Measurements from ENCODE around the gene AKR1B1. TPM values are rescaled to one million over a fixed set of nuclear protein-coding genes. Genes with fewer than 3 reads are reported as not detected.

Gene AKR1B1
- total and polyA plus RNA-seq, 2 donors (not counting 1 experiment from before 2014, with no cell fraction given): 170 to 213 TPM

- H3K9ac ChIP-seq (ENCODE audit: insufficient read depth, low read length): no peak overlapping the region
- no peak overlapping the region for H3K4me2 ChIP-seq (ENCODE audit: extremely low read depth, insufficient read depth, low read length)
- DNase-seq (ENCODE audit: low read depth in 2 of 2): peak in 1 of 2 donors; percentile 37
- H2AFZ ChIP-seq (ENCODE audit: low read length): no peak overlapping the region
- no peak overlapping the region for H3K27ac ChIP-seq (ENCODE audit: insufficient read depth, low read length)
- TF ChIP-seq CTCF (conservative IDR thresholded peaks at IDR 0.05 in 1 of 2, IDR thresholded peaks at IDR 0.05 in 1 of 2; ENCODE audit: low read depth in 1 of 2, low read length in 2 of 2): no peak
- TF ChIP-seq EZH2 (IDR thresholded peaks at IDR 0.05; ENCODE audit: low read length, missing control alignments): no peak
- H3K9me3 ChIP-seq (ENCODE audit: control insufficient read depth, insufficient read depth, low read depth, low read length): no peaks in the 10 kb centered on the region
- H3K4me3 ChIP-seq (replicated peaks in 1 of 4; ENCODE audit: control extremely low read depth in 1 of 4, insufficient read depth in 1 of 4, low read depth in 3 of 4, low read length in 4 of 4): no peak overlapping the region
- peaks cover 7% of the 10 kb centered on the region for H3K36me3 ChIP-seq (ENCODE audit: control insufficient read depth, insufficient read depth, low read length)
- H3K27me3 ChIP-seq (ENCODE audit: control insufficient read depth, insufficient read depth, low read length): no peaks in the 10 kb centered on the region
- H3K79me2 ChIP-seq (ENCODE audit: control insufficient read depth, insufficient read depth, low read length): no peaks in the 10 kb centered on the region
- H3K4me1 ChIP-seq (ENCODE audit: control insufficient read depth, extremely low read depth, insufficient read depth, low read length): peaks cover 4% of the 10 kb centered on the region
- no peaks in the 10 kb centered on the region for H4K20me1 ChIP-seq (ENCODE audit: control insufficient read depth, extremely low read depth, insufficient read depth, low read length)
Measured at GRCh38 chr7:134438946-134439345, 20.0 kb downstream of the AKR1B1 start.

- Histone ChIP-seq H3K36me3 (ENCODE audit: control insufficient read depth, insufficient read depth, low read length) (peaks cover under 1% of the 10 kb centered on the region), H3K27me3 (ENCODE audit: control insufficient read depth, insufficient read depth, low read length) (no peaks in the 10 kb centered on the region), H3K4me3 (replicated peaks in 1 of 4; ENCODE audit: control extremely low read depth in 1 of 4, insufficient read depth in 1 of 4, low read depth in 3 of 4, low read length in 4 of 4) (no peak overlapping the region), H3K4me2 (ENCODE audit: extremely low read depth, insufficient read depth, low read length) (no peak overlapping the region), H3K4me1 (ENCODE audit: control insufficient read depth, extremely low read depth, insufficient read depth, low read length) (peaks cover 4% of the 10 kb centered on the region), H3K79me2 (ENCODE audit: control insufficient read depth, insufficient read depth, low read length) (no peaks in the 10 kb centered on the region), H2AFZ (ENCODE audit: low read length) (no peak overlapping the region), H3K9me3 (ENCODE audit: control insufficient read depth, insufficient read depth, low read depth, low read length) (no peaks in the 10 kb centered on the region), H3K27ac (ENCODE audit: insufficient read depth, low read length) (no peak overlapping the region), H4K20me1 (ENCODE audit: control insufficient read depth, extremely low read depth, insufficient read depth, low read length) (no peaks in the 10 kb centered on the region), H3K9ac (ENCODE audit: insufficient read depth, low read length) (no peak overlapping the region)
- TF ChIP-seq CTCF (conservative IDR thresholded peaks at IDR 0.05 in 1 of 2, IDR thresholded peaks at IDR 0.05 in 1 of 2; ENCODE audit: low read depth in 1 of 2, low read length in 2 of 2) (no peak), EZH2 (IDR thresholded peaks at IDR 0.05; ENCODE audit: low read length, missing control alignments) (no peak)
- DNase-seq (ENCODE audit: low read depth in 2 of 2): peak in 1 of 2 donors; percentile 67
Measured at GRCh38 chr7:134435161-134435920, 23.6 kb downstream of the AKR1B1 start.

GRCh38 chr7:134434701-134435100 lies 24.2 kb downstream of the AKR1B1 start:
- Histone ChIP-seq H3K36me3 (ENCODE audit: control insufficient read depth, insufficient read depth, low read length) (no peaks in the 10 kb centered on the region), H3K4me2 (ENCODE audit: extremely low read depth, insufficient read depth, low read length) (no peak overlapping the region), H3K9me3 (ENCODE audit: control insufficient read depth, insufficient read depth, low read depth, low read length) (no peaks in the 10 kb centered on the region), H3K4me1 (ENCODE audit: control insufficient read depth, extremely low read depth, insufficient read depth, low read length) (peaks cover 4% of the 10 kb centered on the region), H2AFZ (ENCODE audit: low read length) (no peak overlapping the region), H3K27me3 (ENCODE audit: control insufficient read depth, insufficient read depth, low read length) (no peaks in the 10 kb centered on the region), H4K20me1 (ENCODE audit: control insufficient read depth, extremely low read depth, insufficient read depth, low read length) (no peaks in the 10 kb centered on the region), H3K27ac (ENCODE audit: insufficient read depth, low read length) (no peak overlapping the region), H3K9ac (ENCODE audit: insufficient read depth, low read length) (no peak overlapping the region), H3K79me2 (ENCODE audit: control insufficient read depth, insufficient read depth, low read length) (no peaks in the 10 kb centered on the region), H3K4me3 (replicated peaks in 1 of 4; ENCODE audit: control extremely low read depth in 1 of 4, insufficient read depth in 1 of 4, low read depth in 3 of 4, low read length in 4 of 4) (no peak overlapping the region)
- TF ChIP-seq EZH2 (IDR thresholded peaks at IDR 0.05; ENCODE audit: low read length, missing control alignments) (no peak), CTCF (conservative IDR thresholded peaks at IDR 0.05 in 1 of 2, IDR thresholded peaks at IDR 0.05 in 1 of 2; ENCODE audit: low read depth in 1 of 2, low read length in 2 of 2) (no peak)
- no peak for DNase-seq (ENCODE audit: low read depth in 2 of 2)
